ENCODE data around the gene TGFB2.
A peak's percentile ranks its signal among the peaks of the same experiment; 100 is the strongest.

TGFB2 gene

GRCh38 chr1:218430346-218430745, 85.2 kb downstream of the TGFB2 start:
- no peak for DNase-seq

DNA sequence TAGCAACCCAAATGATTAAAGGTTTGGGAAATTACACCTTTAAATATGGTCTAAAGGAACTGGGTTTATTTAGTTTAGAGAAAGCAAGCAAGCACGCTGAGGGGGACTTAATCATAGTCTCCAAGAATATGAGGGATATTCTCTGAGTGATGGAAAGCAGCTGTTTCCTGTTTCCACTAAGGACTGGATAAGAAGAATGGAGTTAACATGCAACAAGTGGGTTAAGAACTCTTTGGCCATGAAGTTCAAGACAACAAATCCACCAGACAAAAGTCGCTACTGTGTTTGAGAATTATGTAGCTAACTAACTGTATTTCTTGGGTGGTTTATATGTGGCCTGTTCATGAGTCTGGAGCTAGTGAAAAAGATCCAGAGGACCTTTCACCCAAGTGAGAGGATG, 85.7 kb downstream of the TGFB2 start:
- no peak for DNase-seq

GRCh38 chr1:218431476-218431875, 86.3 kb downstream of the TGFB2 start:
- no peak for DNase-seq

DNA sequence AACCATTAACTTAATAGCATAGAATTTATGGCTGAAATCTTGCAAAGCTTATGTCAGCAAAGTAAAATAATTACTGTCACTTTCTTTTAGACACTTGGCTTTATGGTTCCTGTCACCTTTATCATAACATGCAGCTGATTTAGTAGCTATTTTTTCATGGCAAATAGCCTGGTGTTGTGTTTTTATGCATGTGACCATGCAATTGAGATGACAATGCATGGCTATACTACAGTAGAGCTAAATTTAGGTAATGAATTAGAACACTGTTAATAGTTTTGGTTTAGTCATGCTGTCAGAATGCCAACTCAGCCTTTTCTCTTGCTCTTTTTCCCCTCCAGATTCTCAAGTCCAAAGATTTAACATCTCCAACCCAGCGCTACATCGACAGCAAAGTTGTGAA, 88.6 kb downstream of the TGFB2 start:
- DNase-seq, result no peak

DNA sequence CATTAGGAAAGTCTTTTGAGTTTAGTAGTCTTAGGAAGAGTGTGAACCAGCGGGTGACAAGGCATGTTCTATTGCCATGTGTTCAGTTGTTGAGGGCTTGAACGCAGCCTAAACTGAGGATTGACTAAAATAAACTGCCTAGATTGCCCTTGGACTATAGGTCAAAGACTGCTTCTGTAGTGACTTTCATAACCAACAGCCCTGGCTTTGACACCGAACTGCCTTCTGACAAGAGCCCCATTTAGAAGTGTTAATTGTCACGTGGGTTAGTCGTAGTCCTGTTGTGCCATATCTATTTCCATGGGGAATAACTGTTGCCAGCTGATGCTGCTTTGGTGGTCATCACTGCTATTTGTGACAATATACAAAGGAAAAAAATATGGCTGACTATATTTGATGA, 90.4 kb downstream of the TGFB2 start:
- no peak for DNase-seq

DNA sequence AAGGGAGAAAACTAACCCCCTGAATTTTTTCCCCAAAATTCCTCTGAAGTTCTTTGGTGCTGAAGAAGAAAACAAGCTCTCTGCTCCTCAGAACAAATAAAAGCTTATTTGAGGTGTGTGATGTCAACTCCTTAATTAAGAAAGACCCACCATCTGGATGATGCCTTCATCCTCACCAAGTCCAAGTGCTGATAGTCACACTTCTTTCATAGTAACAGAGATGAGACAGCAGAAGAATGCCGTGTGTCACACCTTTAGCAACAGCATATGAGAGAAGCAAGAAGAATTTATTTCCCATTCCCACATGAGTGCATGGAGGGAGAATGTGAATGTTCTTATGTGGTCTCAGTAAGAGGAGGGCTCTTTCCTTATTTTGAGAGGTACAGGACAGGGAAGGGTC, 91.2 kb downstream of the TGFB2 start:
- no peak for DNase-seq

DNA sequence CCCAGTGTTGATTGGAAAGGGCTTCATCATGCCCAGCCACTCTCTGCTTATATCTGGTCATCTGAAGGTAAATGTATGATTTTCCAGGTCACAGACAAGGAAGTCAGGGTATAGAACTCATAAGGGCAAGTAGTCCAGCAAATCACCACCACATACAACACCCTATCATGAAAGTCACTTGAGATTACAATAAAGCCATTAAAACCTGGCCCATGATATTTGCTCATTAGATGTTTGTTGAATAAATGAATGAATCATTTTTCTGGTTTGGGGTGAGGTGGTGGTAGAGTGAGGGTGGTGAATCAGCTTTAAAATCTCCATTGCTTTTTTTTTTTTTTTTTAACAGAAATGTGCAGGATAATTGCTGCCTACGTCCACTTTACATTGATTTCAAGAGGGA, 91.9 kb downstream of the TGFB2 start:
- no peak for DNase-seq

- DNase-seq, result no peak
These were observed 94.6 kb downstream of the TGFB2 start for GRCh38 chr1:218439541-218440295.

GRCh38 chr1:218443255-218443654, 98.1 kb downstream of the TGFB2 start:
- no peak for DNase-seq

- no peak for DNase-seq
These were observed 99.0 kb downstream of the TGFB2 start for GRCh38 chr1:218444173-218444572.

GRCh38 chr1:218444588-218444987, 99.5 kb downstream of the TGFB2 start:
- no peak for DNase-seq

DNA sequence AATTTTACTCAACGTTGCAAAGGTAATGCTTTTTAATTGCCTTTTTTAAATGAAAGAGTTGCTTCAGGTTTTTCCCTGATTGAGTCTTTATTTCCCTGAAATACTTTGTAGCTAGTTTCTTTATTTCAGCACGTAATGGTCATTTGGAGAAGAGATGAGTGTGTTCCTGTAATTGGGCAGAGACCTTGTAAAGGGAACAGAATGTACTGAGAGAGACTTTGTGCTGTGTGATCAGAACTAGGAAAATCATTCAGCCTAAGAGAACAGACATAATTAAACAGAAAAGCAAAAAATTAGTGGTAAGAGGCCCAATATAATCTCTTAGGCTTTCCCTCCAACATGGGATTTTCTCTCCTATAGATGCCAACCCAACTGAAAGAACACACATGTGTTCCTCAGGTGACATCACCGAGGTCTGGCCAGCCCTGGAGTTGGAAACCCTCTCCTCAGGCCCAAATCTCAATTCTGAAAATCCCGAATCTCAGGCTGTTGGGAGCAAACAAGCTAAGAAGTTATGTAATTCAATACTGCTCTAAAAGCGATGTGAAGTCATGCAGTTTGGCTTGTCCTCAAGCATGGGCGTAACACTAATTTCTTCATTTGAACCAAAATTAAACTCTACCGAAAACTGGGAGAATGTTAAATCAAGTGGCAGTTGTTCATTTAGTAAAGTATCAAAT, 102.0 kb downstream of the TGFB2 start:
- no peak for DNase-seq

- no peak for DNase-seq
These were observed 106.3 kb downstream of the TGFB2 start for GRCh38 chr1:218451415-218451814.

DNA sequence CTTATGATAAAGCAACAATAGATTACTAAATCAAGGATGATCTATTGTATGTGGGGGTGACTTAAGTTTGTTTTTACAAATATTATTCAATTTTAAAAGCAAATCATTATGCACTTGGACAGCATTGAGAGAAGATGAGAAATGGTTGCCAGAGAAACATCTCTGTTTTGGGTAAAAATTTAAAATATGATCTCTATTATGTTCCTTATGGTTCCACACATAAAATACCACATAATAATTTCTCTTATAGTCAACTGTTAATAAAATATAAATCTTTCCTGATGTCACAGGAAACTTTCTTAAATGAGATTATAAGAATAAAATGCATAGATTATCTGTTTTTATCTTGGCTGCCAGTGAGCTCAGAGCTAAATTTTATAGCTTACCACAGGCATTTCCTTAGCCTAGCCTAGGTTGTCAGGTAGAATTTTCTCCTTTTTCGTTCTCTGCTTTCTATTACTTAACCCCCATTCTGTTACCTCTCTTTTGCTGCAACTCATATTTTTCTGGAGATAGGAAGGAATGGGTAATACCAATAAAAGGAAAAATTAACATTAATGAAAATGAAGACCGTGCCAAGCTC, 109.7 kb downstream of the TGFB2 start:
- no peak for DNase-seq

DNA sequence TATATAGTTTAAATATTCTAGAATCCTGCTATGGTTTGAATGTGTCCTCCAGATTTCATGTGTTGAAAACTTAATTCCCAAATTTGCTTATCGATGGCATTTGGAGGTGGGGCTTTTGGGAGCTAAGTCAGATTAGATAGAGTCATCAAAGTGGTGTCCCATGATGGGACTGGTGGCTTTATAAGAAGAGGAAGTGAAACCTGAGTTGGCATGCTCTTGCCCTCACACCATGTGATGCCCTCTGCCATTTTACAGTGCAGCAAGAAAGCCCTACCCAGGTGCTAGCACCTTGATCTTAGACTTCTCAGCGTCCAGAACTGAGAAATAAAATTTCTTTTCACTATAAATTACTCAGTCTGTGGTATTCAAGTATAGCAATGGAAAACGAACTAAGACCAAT, 111.3 kb downstream of the TGFB2 start:
- no peak for DNase-seq

DNA sequence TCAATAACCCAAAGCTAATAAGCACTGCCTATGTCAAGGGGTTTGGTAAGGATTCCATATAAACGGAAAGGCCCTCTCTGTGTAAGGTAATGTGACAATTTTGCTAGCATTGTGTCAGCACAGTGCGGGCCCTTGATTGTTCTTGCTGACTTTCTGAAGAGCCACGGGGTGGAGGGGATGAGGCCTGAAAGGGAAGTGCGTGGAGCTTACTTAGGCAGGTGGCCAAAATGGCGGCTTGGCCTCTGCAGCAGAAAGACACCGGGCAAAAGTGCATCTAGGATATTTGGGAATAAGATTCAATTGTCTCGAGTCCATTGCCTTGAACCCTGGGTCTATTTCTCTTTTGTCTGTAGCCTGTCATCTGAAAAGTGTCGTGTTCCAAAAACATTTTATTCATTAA, 114.3 kb downstream of the TGFB2 start:
- no peak for DNase-seq

- peak; percentile 27 for DNase-seq
These were observed 115.0 kb downstream of the TGFB2 start for GRCh38 chr1:218459878-218460711.

- DNase-seq, result no peak
These were observed 116.2 kb downstream of the TGFB2 start for GRCh38 chr1:218461351-218461750.

DNA sequence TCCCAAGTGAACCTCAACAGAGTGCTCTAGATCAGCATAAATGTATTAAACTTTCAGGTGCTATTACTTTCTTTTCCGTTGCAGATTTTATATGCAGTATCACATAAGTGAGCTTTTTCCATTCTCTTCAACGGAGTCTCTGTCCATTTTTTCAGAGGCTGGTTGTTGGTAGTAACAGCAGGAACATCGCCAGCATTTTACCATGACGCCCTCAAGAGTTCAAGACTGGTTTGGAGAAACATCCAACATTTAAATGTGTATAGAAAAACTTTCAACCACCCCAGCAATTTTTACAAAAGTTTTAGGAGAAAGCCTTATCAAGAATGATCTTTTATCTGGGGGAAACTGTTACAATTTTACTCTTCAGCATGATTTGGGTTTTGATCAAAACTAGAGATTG, 117.0 kb downstream of the TGFB2 start:
- no peak for DNase-seq

DNA sequence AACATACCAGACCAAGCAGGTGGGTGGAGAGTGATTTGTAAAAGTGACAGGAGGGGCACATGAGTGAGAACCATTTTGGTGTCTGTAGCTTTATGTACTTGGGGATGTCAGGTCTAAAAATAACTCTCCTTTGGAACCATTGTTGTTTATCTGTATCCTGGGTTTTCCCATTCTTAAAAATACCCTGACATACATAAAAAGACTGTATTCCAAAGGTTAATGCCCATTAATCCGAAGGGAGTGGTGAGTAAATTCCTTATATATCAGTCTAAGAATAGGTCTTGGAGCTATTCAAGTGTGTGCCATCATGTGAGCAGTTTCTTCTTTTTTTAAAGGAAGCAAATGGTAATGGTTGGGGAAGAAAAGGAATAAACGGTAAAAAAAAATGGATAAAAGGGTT, 117.5 kb downstream of the TGFB2 start:
- DNase-seq, result no peak

DNA sequence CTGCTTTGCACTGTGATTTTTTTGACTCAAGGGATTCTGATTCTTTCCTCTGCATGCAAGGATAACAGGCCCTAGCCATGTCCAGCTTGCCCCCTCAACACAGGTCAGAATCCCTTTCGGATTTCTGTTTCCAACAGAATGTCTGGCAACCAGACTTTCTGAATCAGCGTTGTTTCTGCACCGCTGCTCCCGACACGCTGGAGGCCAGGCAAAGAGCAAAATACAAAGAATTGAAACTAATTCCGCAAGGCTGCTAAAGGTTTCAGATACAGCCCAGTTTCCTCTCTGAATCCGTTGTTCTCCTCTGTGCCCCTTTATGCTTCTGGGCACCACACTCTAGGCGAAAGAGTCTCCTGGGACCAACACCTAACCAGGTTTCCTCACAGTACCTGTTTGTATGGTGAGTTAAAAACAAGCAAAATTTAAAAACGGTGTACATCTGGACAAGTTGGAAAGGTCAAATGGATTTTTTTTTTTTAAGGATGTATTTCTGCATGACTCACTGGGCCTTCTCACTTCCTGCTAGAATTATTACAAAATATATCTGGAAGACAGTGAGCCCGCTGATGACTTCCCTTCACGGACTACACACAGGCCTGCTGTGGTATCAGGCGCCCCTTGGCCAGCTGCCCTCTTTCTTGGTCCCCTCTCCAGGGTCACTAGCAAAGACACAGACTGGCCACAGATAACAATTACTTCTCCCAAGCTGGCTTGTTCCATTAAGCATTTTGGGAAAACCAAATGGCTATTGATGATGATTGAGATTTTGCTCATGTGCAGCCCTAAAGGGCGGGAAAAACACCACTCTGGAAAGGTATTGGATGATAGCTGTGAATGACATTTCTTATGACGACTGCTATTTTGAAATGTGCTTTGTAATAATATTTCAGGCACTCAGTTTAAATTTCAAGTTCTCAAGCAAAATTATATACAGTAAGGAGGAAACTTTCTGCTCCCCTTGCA, 118.3 kb downstream of the TGFB2 start:
- DNase-seq, result no peak

DNA sequence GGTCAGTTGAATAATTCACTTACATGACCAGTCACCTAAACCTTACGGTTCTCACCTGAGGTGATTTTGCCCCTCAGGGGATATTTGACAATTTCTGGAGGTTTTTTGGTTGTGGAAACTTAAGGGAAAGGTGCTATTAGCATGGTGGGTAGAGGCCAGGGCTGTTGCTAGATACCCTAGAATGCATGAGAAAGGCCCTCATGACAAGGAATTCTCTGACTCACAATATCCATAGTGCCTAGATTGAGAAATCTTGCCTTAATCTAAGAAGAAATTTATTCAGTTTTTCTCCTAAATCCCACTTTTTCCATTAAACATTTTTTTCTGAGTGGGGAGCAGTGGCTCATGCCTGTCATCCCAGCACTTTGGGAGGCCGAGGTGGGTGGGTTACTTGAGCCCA, 119.7 kb downstream of the TGFB2 start:
- no peak for DNase-seq
